Epithelial cell of proximal tubule (primary cell): ENCODE measurements around the gene SLC4A11. TPM values are rescaled to one million over a fixed set of nuclear protein-coding genes. Genes with fewer than 3 reads are reported as not detected.

Source experiments
- DNase-seq: peaks from one replicate; pipeline ENCODE4 v3.0.0-alpha.2; 2011; ENCODE audit warnings: low read depth
- H3K4me3 ChIP-seq: 2 replicates; pipeline ENCODE4 v1.5.1; 2011; ENCODE audit warnings: low read depth, mild to moderate bottlenecking, low read length
- total RNA-seq: library from RNA; depleted of rRNA; stranded (reverse); fragments of >200 nt; gene quantifications from 2 replicates; pipeline ENCODE4 v1.2.3, GENCODE V29; 2015
- TF ChIP-seq, protein P1 (sequence below): conservative IDR thresholded peaks from 2 replicates; pipeline ENCODE4 v1.5.1; 2012; ENCODE audit warnings: low read depth, mild to moderate bottlenecking, low read length

Gene SLC4A11
- total RNA-seq, 1 donor from 2014 or later: 3.6 TPM

DNA sequence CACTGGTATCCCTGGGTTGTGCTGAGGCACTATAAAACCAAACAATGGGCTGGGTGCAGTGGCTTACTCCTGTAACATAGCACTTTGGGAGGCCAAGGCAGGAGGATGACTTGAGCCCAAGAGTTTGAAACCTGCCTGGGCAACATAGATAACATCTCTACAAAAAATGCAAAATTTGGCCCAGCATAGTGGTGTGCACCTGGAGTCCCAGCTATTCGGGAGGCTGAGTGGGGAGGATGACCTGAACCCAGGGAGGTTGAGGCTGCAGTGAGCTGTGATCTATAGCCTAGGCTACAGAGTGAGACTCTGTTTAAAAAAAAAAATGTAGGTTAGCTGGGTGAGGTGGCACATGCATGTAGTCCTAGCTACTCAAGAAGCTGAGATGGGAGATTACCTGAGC is 7.7 kb upstream of the SLC4A11 start:
- DNase-seq: no peak
- H3K4me3 ChIP-seq: no peak overlapping the region
- TF ChIP-seq, protein P1, sequence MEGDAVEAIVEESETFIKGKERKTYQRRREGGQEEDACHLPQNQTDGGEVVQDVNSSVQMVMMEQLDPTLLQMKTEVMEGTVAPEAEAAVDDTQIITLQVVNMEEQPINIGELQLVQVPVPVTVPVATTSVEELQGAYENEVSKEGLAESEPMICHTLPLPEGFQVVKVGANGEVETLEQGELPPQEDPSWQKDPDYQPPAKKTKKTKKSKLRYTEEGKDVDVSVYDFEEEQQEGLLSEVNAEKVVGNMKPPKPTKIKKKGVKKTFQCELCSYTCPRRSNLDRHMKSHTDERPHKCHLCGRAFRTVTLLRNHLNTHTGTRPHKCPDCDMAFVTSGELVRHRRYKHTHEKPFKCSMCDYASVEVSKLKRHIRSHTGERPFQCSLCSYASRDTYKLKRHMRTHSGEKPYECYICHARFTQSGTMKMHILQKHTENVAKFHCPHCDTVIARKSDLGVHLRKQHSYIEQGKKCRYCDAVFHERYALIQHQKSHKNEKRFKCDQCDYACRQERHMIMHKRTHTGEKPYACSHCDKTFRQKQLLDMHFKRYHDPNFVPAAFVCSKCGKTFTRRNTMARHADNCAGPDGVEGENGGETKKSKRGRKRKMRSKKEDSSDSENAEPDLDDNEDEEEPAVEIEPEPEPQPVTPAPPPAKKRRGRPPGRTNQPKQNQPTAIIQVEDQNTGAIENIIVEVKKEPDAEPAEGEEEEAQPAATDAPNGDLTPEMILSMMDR: no peak

DNA sequence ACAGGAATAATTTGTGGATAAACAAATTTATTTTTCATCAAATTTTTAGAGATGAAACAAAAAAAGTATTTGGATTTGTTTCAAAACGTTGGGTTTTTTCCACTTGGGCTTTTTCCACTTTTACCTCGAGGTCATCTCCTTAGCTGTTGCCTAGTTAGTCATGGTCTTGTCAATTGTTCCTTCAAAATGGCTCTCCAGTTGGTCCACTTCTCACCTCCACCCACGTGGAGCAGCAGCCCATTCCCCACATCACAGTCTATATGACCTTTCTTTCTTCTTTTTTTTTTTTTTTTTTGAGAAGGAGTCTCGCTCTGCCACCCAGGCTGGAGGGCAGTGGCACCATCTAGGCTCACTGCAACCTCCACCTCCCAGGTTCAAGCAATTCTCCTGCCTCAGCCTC is 6.7 kb upstream of the SLC4A11 start:
- TF ChIP-seq, protein P1: no peak
- no peak overlapping the region for H3K4me3 ChIP-seq
- no peak for DNase-seq

DNA sequence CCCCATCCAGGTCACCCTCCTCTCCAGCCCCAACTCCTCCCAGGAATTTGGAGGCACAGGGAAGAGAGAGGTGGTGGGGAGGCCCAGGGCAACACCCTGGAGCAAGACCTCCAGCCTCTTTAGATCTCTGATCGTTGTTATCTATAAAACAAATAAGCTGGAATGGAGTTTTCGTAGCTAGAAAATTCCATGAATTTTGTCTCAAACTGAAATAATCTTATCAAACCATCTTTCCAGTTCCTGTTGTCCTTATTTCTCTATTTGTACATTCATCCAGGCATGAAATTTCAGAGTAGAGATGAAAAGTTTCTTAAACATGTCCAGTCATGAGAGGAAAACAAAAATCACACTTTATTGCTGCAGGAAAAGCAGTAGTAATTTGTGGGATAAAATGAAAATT is 6.2 kb upstream of the SLC4A11 start:
- DNase-seq: no peak
- no peak overlapping the region for H3K4me3 ChIP-seq
- TF ChIP-seq, protein P1: no peak

DNA sequence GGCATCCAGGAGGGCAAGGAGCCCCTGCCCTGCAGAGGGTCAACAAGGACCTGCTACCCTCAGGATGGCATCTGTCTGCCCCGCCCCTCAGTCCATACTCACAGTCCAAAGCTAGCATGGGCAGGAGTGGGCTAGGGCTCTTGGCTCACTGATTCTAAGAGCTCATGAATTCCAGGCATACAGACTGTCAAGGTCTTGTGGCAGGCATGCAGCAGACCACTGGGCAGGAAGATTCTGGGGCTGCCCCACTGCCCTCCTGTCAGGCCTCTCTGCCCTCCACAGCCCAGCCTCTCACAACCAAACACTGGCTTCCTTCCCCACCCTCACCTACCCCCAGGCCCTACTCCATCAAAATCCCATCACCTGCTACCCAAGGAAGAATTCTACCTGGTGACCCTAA is 5.6 kb upstream of the SLC4A11 start:
- TF ChIP-seq, protein P1: no peak
- DNase-seq: no peak

DNA sequence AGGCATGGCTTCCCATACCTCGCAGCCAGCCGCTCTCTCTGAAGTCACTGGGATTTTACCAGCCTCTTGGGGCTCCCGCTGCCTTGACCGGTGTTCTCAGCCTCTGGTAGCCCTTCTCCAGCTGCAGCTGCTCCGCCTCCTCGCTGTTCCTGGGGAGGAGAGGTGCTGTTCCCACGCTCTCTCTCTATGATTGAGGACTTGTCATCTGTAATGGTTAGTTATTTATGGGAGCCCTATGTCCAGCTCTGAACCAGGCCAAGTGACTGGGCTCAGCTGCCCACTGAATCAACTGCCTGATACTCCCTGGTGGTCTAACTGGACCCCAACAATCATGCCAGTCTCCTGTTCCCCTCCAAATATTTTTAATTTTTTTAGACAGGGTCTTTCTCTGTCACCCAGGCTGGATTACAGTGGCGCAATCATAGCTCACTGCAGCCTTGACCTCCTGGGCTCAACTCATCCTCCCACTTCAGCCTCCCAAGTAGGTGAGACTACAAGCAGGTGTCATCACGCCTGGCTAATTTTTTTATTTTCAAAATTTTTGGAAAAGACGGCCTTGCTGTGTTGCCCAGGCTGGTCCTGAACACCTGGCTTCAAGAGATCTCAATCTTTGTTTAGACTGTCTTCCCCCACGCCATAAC is 4.8 kb upstream of the SLC4A11 start:
- DNase-seq: no peak
- TF ChIP-seq, protein P1: no peak
- no peak overlapping the region for H3K4me3 ChIP-seq

More for the DNA sequence above, 5.6 kb upstream of the SLC4A11 start:
- H3K4me3 ChIP-seq: no peak overlapping the region

DNA sequence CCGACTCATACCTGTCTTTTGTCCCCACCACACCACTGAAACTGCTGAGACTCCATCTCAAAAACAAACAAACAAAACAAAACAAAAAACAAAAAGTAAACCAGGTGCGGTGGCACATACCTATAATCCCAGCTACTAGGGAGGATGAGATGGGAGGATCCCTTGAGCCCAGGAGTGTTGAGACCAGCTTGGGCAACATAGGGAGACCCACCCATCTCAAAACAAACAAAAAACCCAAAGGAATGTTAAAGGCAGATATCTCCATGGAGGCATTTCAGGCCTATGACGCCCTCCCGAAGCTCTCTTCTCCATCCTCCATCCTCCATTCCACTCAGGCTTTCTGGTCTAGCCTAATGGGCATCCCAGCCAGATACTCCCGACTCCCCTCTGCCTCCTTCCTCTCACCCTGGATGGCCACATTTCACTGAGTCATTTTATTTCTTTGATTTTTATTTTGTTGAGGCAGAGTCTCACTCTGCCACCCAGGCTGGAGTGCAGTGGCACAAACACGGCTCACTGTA is 3.2 kb upstream of the SLC4A11 start:
- no peak overlapping the region for H3K4me3 ChIP-seq
- TF ChIP-seq, protein P1: no peak
- no peak for DNase-seq

DNA sequence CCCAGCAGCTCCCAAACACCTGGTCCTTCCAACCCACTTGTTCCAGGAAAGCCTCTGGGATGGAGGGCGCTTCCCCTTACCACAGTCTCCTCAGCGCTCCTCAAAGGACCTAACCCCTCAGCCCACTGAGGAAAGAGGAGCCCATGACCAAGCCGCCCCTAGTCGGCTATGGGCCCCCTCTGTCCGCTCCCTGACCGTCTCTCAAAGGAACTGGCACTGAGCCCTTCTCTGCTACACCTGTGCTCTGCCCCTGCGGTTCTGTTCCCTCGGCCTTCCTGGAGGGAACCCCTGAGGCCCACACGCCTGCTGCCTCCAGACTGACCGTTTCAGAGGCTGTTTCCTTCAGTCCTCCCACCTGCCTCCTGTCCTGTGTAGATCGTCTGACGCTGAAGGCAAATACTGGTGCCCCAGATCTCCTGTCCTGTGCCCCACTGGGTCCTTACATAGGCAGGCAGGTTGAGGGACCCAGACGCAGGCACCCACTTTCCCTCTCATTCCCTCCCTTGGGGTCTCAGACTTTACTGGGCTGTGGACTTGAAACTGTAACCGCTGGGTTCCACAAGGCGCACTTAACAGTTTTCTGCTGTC is 1.9 kb upstream of the SLC4A11 start:
- no peak overlapping the region for H3K4me3 ChIP-seq
- no peak for DNase-seq
- TF ChIP-seq, protein P1: no peak
